GM18508 (cell line): ENCODE results near the gene SMPD2.
A peak's percentile ranks its signal among the peaks of the same experiment; 100 is the strongest.

Experiments
- ATAC-seq: cut with Tn5 transposase; IDR thresholded peaks from one replicate; pipeline ENCODE4 v1.9.1; 2021; ENCODE audit warnings: moderate number of reproducible peaks; ENCODE audit not compliant: insufficient read depth, unreplicated experiment

SMPD2 gene

GRCh38 chr6:109446072-109446471 lies 5.5 kb downstream of the SMPD2 start:
- ATAC-seq: no peak

GRCh38 chr6:109446541-109446940 lies 6.0 kb downstream of the SMPD2 start:
- ATAC-seq: no peak

- ATAC-seq: no peak
Measured at GRCh38 chr6:109447087-109447486, 6.6 kb downstream of the SMPD2 start.

GRCh38 chr6:109447878-109448555 lies 7.5 kb downstream of the SMPD2 start:
- ATAC-seq: no peak

- no peak for ATAC-seq
Measured at GRCh38 chr6:109448615-109449014, 8.1 kb downstream of the SMPD2 start.

GRCh38 chr6:109449064-109449794 lies 8.7 kb downstream of the SMPD2 start:
- ATAC-seq: no peak

- ATAC-seq: no peak
Measured at GRCh38 chr6:109449795-109450673, 9.5 kb downstream of the SMPD2 start.

GRCh38 chr6:109450801-109451200 lies 10.3 kb downstream of the SMPD2 start:
- no peak for ATAC-seq

GRCh38 chr6:109451376-109451775 lies 10.9 kb downstream of the SMPD2 start:
- no peak for ATAC-seq

- no peak for ATAC-seq
Measured at GRCh38 chr6:109452181-109452580, 11.7 kb downstream of the SMPD2 start.

GRCh38 chr6:109453156-109453555 lies 12.6 kb downstream of the SMPD2 start:
- ATAC-seq: no peak

GRCh38 chr6:109453594-109454495 lies 13.3 kb downstream of the SMPD2 start:
- ATAC-seq: no peak

- peak; percentile 23 for ATAC-seq
Measured at GRCh38 chr6:109454496-109455436, 14.2 kb downstream of the SMPD2 start.

GRCh38 chr6:109455437-109456110 lies 15.1 kb downstream of the SMPD2 start, which contains the start of gene MICAL1:
Gene MICAL1, minus strand, starts transcription at chr6:109455772. Its CDS starts 1,576 bp downstream, at chr6:109454196.
- ATAC-seq: peak; percentile 29

- no peak for ATAC-seq
Measured at GRCh38 chr6:109456111-109456583, 15.6 kb downstream of the SMPD2 start.

- ATAC-seq: no peak
Measured at GRCh38 chr6:109456710-109457561, 16.4 kb downstream of the SMPD2 start.

GRCh38 chr6:109457562-109457996 lies 17.1 kb downstream of the SMPD2 start:
- ATAC-seq: no peak
